RWPE1 (cell line): ENCODE measurements around the gene AKAP7.

ENCODE experiments used
- CTCF ChIA-PET: fragments of 350-600 bp; sonication (Branson Sonifier 250); formaldehyde crosslinking; extraction: SDS; loops from one replicate; lab custom pipeline; 2021; lab: Yijun Ruan, JAX
- POLR2A ChIA-PET: fragments of 400-600 bp; formaldehyde crosslinking; extraction: SDS; loops from one replicate; lab custom pipeline; 2020; ENCODE audit warnings: antibody characterized with exemption; ENCODE audit not compliant: low non-redundant PET; lab: Yijun Ruan, JAX
- DNase-seq: peaks from one replicate; pipeline ENCODE4 v3.0.0; 2012; ENCODE audit warnings: low spot score
- H3K27ac ChIP-seq: fragments of 450-650 bp; 2 replicates; pipeline ENCODE4 v1.5.1; 2017
- TF ChIP-seq, protein P1 (sequence below): fragments of 450-650 bp; conservative IDR thresholded peaks from 2 replicates; pipeline ENCODE4 v1.5.1; 2017; ENCODE audit warnings: low read depth, mild to moderate bottlenecking

The AKAP7 gene

DNA sequence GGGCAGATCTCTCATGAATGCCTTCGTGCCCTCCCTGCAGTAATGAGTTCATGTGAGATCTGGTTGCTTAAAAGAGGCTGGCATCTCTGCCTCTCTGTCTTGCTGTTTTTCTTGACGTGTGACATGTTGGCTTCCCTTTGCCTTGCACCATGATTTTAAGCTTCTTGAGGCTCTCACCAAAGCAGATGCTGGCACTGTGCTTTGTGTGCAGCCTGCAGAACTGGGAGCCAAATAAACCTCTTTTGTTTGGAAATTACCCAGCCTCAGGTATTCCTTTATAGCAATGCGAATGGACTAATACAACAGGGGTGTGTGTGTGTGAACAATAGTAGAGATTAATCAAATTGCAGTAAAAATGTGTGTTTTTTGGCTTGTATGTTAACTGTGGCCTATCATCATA lies 8.1 kb downstream of the AKAP7 start:
- POLR2A ChIA-PET = no interaction called here
- H3K27ac ChIP-seq = no peak overlapping the region
- CTCF ChIA-PET = no interaction called here
- TF ChIP-seq, protein P1, sequence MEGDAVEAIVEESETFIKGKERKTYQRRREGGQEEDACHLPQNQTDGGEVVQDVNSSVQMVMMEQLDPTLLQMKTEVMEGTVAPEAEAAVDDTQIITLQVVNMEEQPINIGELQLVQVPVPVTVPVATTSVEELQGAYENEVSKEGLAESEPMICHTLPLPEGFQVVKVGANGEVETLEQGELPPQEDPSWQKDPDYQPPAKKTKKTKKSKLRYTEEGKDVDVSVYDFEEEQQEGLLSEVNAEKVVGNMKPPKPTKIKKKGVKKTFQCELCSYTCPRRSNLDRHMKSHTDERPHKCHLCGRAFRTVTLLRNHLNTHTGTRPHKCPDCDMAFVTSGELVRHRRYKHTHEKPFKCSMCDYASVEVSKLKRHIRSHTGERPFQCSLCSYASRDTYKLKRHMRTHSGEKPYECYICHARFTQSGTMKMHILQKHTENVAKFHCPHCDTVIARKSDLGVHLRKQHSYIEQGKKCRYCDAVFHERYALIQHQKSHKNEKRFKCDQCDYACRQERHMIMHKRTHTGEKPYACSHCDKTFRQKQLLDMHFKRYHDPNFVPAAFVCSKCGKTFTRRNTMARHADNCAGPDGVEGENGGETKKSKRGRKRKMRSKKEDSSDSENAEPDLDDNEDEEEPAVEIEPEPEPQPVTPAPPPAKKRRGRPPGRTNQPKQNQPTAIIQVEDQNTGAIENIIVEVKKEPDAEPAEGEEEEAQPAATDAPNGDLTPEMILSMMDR = no peak
- no peak for DNase-seq

DNA sequence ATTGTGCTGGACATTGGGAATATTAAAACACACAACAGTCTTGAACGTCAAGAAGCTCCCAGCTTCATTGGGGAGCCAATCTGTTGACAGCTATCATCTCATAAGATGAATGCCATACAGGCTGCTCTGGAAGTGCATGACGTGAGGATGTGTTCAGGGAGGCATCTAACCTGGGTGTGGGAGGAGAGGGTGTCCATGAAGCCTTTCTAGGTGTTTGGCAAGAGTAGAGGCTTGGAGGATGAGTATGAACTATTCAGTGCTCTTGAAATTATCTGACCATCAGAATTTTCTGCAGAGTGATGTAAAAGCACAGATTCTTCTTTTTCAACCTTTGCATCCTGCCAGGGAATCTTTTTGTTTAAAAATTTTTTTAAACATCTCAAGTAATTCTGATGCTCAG lies 11.6 kb downstream of the AKAP7 start:
- H3K27ac ChIP-seq = no peak overlapping the region
- DNase-seq = no peak
- POLR2A ChIA-PET = no interaction called here
- TF ChIP-seq, protein P1 = no peak
- CTCF ChIA-PET = no interaction called here

DNA sequence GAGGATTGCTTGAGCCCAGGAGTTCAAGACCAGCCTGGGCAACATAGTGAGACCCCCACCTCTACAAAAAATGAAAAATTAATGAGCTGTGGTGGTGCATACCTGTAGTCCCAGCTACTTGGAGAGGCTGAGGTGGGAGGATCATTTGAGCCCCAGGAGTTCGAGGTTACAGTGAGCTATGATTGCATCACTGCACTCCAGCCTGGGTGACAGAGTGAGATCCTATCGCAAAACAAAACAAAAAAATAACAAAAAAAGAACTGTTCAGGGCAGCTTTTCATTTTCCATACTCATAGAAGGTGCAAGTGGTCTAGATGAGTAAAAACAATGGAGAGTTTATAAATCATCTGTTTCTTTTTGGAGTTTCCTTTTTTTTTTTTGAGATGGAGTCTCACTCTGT lies 21.1 kb downstream of the AKAP7 start:
- ChIA-PET POLR2A (no interaction called here), CTCF (interaction anchor here (0.7 kb wide), 1 partner anchor 465 kb away, joined by 4 read pairs; no protein-coding TSS in a partner anchor)
- TF ChIP-seq, protein P1 = no peak
- no peak for DNase-seq
- H3K27ac ChIP-seq = no peak overlapping the region

DNA sequence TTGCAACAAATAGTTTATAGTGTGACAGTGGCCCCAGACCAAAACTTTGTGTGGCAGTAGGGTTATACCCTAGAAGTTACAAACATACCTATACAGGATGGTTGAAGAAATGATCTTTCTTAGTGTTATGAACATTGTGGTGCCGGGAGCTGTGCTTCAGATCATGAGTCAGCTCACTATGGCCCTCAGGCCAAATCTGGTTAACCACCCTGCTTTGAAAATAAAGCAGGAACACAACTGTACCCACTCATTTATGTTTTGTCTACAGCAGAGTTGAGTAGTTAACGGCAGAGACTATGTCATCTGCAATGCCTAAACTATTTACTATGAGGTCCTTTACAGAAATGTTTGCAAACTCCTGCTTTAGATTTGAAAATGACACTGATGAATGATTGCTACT lies 24.3 kb downstream of the AKAP7 start:
- ChIA-PET CTCF (no interaction called here), POLR2A (no interaction called here)
- TF ChIP-seq, protein P1 = no peak
- peak; percentile 23 for DNase-seq
- no peak overlapping the region for H3K27ac ChIP-seq

DNA sequence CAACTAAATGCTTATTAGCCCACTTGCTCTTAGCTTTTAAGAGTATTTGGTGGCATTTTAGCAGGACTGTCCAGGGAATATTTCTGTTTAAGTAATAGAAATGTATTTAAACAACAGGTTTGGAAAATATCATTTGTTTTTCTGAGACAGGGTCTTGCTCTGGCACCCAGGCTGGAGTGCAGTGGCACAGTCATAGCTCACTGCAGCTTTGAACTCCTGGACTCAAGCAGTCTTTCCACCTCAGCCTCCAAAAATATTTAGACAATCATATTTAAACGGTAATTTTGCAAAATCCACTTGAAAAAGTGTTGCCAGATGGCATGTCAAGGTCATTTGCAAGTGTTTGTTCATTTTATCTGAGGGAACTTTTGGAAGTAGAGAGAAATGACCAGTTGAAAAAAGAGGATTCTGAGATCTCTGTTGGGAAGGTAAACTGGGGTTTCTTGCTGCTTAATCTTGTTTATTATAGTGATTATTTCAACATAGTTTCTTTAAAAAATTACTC lies 25.0 kb downstream of the AKAP7 start:
- TF ChIP-seq, protein P1 = no peak
- DNase-seq = no peak
- ChIA-PET POLR2A (no interaction called here), CTCF (interaction anchor here (0.6 kb wide), 1 partner anchor 336 kb away, joined by 3 read pairs; no protein-coding TSS in a partner anchor)
- no peak overlapping the region for H3K27ac ChIP-seq

DNA sequence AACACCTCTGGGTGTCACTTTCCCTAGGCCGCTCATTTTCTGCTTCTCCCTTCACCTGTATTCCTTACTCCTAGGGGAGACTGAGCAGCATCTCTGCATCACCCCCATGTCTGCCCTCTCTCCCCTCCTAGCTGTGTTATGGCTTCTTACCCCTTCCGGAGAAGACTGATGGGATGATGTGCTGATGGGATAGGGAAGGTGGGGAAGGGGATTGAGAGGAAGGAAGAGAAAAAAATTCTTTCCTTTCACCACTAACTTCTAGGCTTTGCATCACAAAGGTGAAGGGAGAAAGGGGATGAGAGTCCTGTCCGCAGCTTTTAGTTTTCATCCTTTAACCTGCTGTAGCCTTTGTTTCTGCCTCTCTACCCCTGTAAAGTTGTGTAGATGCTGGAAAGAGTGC lies 26.7 kb downstream of the AKAP7 start:
- H3K27ac ChIP-seq = no peak overlapping the region
- ChIA-PET CTCF (interaction anchor here (0.6 kb wide), 1 partner anchor 64 kb away, joined by 3 read pairs; no protein-coding TSS in a partner anchor), POLR2A (no interaction called here)
- TF ChIP-seq, protein P1 = no peak
- no peak for DNase-seq
